Effector memory CD8-positive, alpha-beta T cell (primary cell): Measurements from ENCODE around the gene TRPT1.
"Not testable (repeated sequence)": the region's sequence is repeated elsewhere in the genome, so short reads cannot be mapped to it uniquely, and the experiment has no call there.

Source experiments
- ATAC-seq: fragments of 150-1000 bp; cut with Tn5 transposase; replicated peaks from 2 replicates; pipeline ENCODE4 v1.10.0; 2021; ENCODE audit warnings: mild to moderate bottlenecking, moderate library complexity
- DNase-seq, 3 experiments: peaks; one replicate each; pipeline ENCODE4 v3.0.0; 2021
- H3K27ac Mint-ChIP-seq, 2 donors: one replicate each; pipeline ENCODE4 v1.8.0; 2022; ENCODE audit warnings: mild to moderate bottlenecking in 2 of 2, mixed read lengths in 2 of 2, moderate library complexity in 2 of 2
- H3K27me3 Mint-ChIP-seq, 2 donors: one replicate each; pipeline ENCODE4 v1.8.0; 2022; ENCODE audit warnings: mixed read lengths in 2 of 2
- H3K36me3 Mint-ChIP-seq: one replicate; pipeline ENCODE4 v1.8.0; 2022; ENCODE audit warnings: mild to moderate bottlenecking, moderate library complexity, mixed read lengths; ENCODE audit not compliant: insufficient read depth
- H3K4me1 Mint-ChIP-seq, 2 donors: one replicate each; pipeline ENCODE4 v1.8.0; 2022; ENCODE audit warnings: low read depth in 2 of 2, mixed read lengths in 2 of 2
- H3K4me3 Mint-ChIP-seq, 2 donors: one replicate each; pipeline ENCODE4 v1.8.0; 2022; ENCODE audit warnings: mild to moderate bottlenecking in 2 of 2, mixed read lengths in 2 of 2, moderate library complexity in 2 of 2
- H3K9me3 Mint-ChIP-seq, 2 donors: one replicate each; pipeline ENCODE4 v1.8.0; 2022; ENCODE audit warnings: mixed read lengths in 2 of 2

Gene TRPT1

GRCh38 chr11:64252003-64252872, 26.3 kb upstream of the TRPT1 start:
- no peak for DNase-seq

GRCh38 chr11:64251753-64252002, 25.7 kb upstream of the TRPT1 start:
- ATAC-seq (no peak), DNase-seq (no peak)
- Mint-ChIP-seq H3K27ac (peak overlapping the region in 1 of 2 donors; percentile 86), H3K4me1 (peaks cover 7 to 26% of the 10 kb centered on the region in 2 donors), H3K27me3 (no peaks in the 10 kb centered on the region), H3K4me3 (peak overlapping the region; percentile 91 to 94), H3K9me3 (no peaks in the 10 kb centered on the region), H3K36me3 (peaks cover 18% of the 10 kb centered on the region)

More at GRCh38 chr11:64252003-64252872, 26.3 kb upstream of the TRPT1 start:
- H3K4me1 Mint-ChIP-seq, result peaks cover 7 to 22% of the 10 kb centered on the region in 2 donors
- H3K4me3 Mint-ChIP-seq, result peak overlapping the region; percentile 91 to 94
- no peaks in the 10 kb centered on the region for H3K9me3 Mint-ChIP-seq
- peak overlapping the region in 1 of 2 donors; percentile 86 for H3K27ac Mint-ChIP-seq
- no peak for ATAC-seq
- peaks cover 18% of the 10 kb centered on the region for H3K36me3 Mint-ChIP-seq
- H3K27me3 Mint-ChIP-seq, result no peaks in the 10 kb centered on the region

- peak within 1 kb of the TSS in 1 of 2 donors; percentile 86 for H3K27ac Mint-ChIP-seq
- H3K9me3 Mint-ChIP-seq, result no peaks in the 10 kb centered on the region
- peaks cover 18% of the 10 kb centered on the region for H3K36me3 Mint-ChIP-seq
- H3K4me3 Mint-ChIP-seq, result peak within 1 kb of the TSS; percentile 91 to 94
- no peaks in the 10 kb centered on the region for H3K27me3 Mint-ChIP-seq
- ATAC-seq (peak; percentile 65), DNase-seq (peak; percentile 49 to 62 (median 50))
- H3K4me1 Mint-ChIP-seq, result peaks cover 7 to 26% of the 10 kb centered on the region in 2 donors
Measured at GRCh38 chr11:64251016-64251752, 25.2 kb upstream of the TRPT1 start, which contains the start of gene PLCB3. PLCB3 (plus strand) TSS chr11:64251530; CDS start chr11:64251650, 120 bp downstream.

- Mint-ChIP-seq H3K4me3 (peak overlapping the region; percentile 67 to 91), H3K27me3 (no peaks in the 10 kb centered on the region), H3K36me3 (peaks cover 23% of the 10 kb centered on the region), H3K9me3 (no peaks in the 10 kb centered on the region), H3K27ac (no peak overlapping the region), H3K4me1 (peaks cover 14 to 32% of the 10 kb centered on the region in 2 donors)
- DNase-seq (no peak), ATAC-seq (no peak)
Measured at GRCh38 chr11:64250415-64251015, 24.5 kb upstream of the TRPT1 start.

- Mint-ChIP-seq H3K27ac (no peak overlapping the region), H3K9me3 (no peaks in the 10 kb centered on the region), H3K4me3 (peak overlapping the region in 1 of 2 donors; percentile 67), H3K27me3 (no peaks in the 10 kb centered on the region), H3K36me3 (peaks cover 21% of the 10 kb centered on the region), H3K4me1 (peaks cover 21 to 34% of the 10 kb centered on the region in 2 donors)
- DNase-seq (no peak), ATAC-seq (no peak)
Measured at GRCh38 chr11:64249563-64250414, 23.8 kb upstream of the TRPT1 start.

- Mint-ChIP-seq H3K36me3 (peaks cover 18% of the 10 kb centered on the region), H3K9me3 (no peaks in the 10 kb centered on the region), H3K27ac (no peak overlapping the region), H3K27me3 (no peaks in the 10 kb centered on the region), H3K4me1 (peaks cover 21 to 33% of the 10 kb centered on the region in 2 donors), H3K4me3 (peak overlapping the region in 1 of 2 donors; percentile 89)
- no peak for DNase-seq
- ATAC-seq, result no peak
Measured at GRCh38 chr11:64249038-64249437, 23.1 kb upstream of the TRPT1 start.

GRCh38 chr11:64248578-64248977, 22.6 kb upstream of the TRPT1 start:
- DNase-seq, result no peak
- Mint-ChIP-seq H3K4me3 (peak overlapping the region in 1 of 2 donors; percentile 89), H3K36me3 (peaks cover 18% of the 10 kb centered on the region), H3K27me3 (no peaks in the 10 kb centered on the region), H3K9me3 (no peaks in the 10 kb centered on the region), H3K4me1 (peaks cover 24 to 29% of the 10 kb centered on the region in 2 donors), H3K27ac (no peak overlapping the region)
- no peak for ATAC-seq

GRCh38 chr11:64247729-64248531, 21.9 kb upstream of the TRPT1 start:
- ATAC-seq (no peak), DNase-seq (no peak)
- H3K36me3 Mint-ChIP-seq, result peaks cover 18% of the 10 kb centered on the region
- H3K9me3 Mint-ChIP-seq, result no peaks in the 10 kb centered on the region
- H3K27me3 Mint-ChIP-seq, result no peaks in the 10 kb centered on the region
- no peak overlapping the region for H3K27ac Mint-ChIP-seq
- peak overlapping the region; percentile 86 to 89 for H3K4me3 Mint-ChIP-seq
- peaks cover 30 to 32% of the 10 kb centered on the region in 2 donors for H3K4me1 Mint-ChIP-seq

- H3K4me1 Mint-ChIP-seq, result peaks cover 28 to 37% of the 10 kb centered on the region in 2 donors
- peak within 1 kb of the TSS; percentile 90 to 96 for H3K27ac Mint-ChIP-seq
- peak; percentile 57 for ATAC-seq
- no peaks in the 10 kb centered on the region for H3K27me3 Mint-ChIP-seq
- peak; percentile 64 to 72 (median 68) for DNase-seq
- peaks cover 14% of the 10 kb centered on the region for H3K36me3 Mint-ChIP-seq
- peak within 1 kb of the TSS; percentile 87 to 89 for H3K4me3 Mint-ChIP-seq
- no peaks in the 10 kb centered on the region for H3K9me3 Mint-ChIP-seq
Measured at GRCh38 chr11:64246871-64247728, 21.1 kb upstream of the TRPT1 start, which contains the start of gene PPP1R14B. PPP1R14B (minus strand) TSS chr11:64246943; CDS start chr11:64246673, 270 bp downstream.

GRCh38 chr11:64246621-64246870, 20.6 kb upstream of the TRPT1 start:
- not testable (repeated sequence) for H3K9me3 Mint-ChIP-seq, H3K27me3 Mint-ChIP-seq, DNase-seq
- peak; percentile 11 for ATAC-seq
- peaks cover 12% of the 10 kb centered on the region for H3K36me3 Mint-ChIP-seq
- peak overlapping the region; percentile 88 to 90 for H3K27ac Mint-ChIP-seq
- H3K4me3 Mint-ChIP-seq, result peak overlapping the region; percentile 86 to 89
- H3K4me1 Mint-ChIP-seq, result peaks cover 24 to 33% of the 10 kb centered on the region in 2 donors

- peak; percentile 5 for ATAC-seq
Measured at GRCh38 chr11:64245797-64246620, 20.0 kb upstream of the TRPT1 start.

More at GRCh38 chr11:64245797-64246620, 20.0 kb upstream of the TRPT1 start:
- Mint-ChIP-seq H3K4me3 (peak overlapping the region; percentile 87), H3K27ac (peak overlapping the region; percentile 90 to 96), H3K9me3 (no peaks in the 10 kb centered on the region), H3K27me3 (no peaks in the 10 kb centered on the region), H3K4me1 (peaks cover 27 to 33% of the 10 kb centered on the region in 2 donors), H3K36me3 (peaks cover 18% of the 10 kb centered on the region)
- DNase-seq, result peak; percentile 53 to 64 (median 59)
